Endothelial cell (in vitro differentiated cells): ENCODE measurements around the gene SLC25A41. TPM values are rescaled to one million over a fixed set of nuclear protein-coding genes. Genes with fewer than 3 reads are reported as not detected.

Source experiments
- DNase-seq: peaks from one replicate; pipeline ENCODE4 v3.0.0; 2021; ENCODE audit warnings: low spot score
- H3K27ac Mint-ChIP-seq: one replicate; pipeline ENCODE4 v1.8.0; 2021; ENCODE audit warnings: mixed read lengths, inconsistent platforms; ENCODE audit not compliant: unreplicated experiment
- H3K27me3 Mint-ChIP-seq: one replicate; pipeline ENCODE4 v1.8.0; 2021; ENCODE audit warnings: mild to moderate bottlenecking, moderate library complexity, mixed read lengths, inconsistent platforms; ENCODE audit not compliant: unreplicated experiment
- H3K36me3 Mint-ChIP-seq: one replicate; pipeline ENCODE4 v1.8.0; 2021; ENCODE audit warnings: mild to moderate bottlenecking, low read depth, mixed read lengths, inconsistent platforms; ENCODE audit not compliant: unreplicated experiment
- H3K4me1 Mint-ChIP-seq: one replicate; pipeline ENCODE4 v1.8.0; 2021; ENCODE audit warnings: mild to moderate bottlenecking, mixed read lengths, inconsistent platforms; ENCODE audit not compliant: unreplicated experiment
- H3K4me3 Mint-ChIP-seq: one replicate; pipeline ENCODE4 v1.8.0; 2021; ENCODE audit warnings: mild to moderate bottlenecking, mixed read lengths, inconsistent platforms; ENCODE audit not compliant: unreplicated experiment
- H3K9me3 Mint-ChIP-seq: one replicate; pipeline ENCODE4 v1.8.0; 2021; ENCODE audit warnings: mixed read lengths, inconsistent platforms; ENCODE audit not compliant: unreplicated experiment
- CTCF ChIP-seq: fragments of 200-600 bp; sonication (generic); IDR thresholded peaks from one replicate; pipeline ENCODE4 v1.5.0; 2021; ENCODE audit warnings: antibody characterized with exemption; ENCODE audit not compliant: unreplicated experiment
- long read RNA-seq: library from polyadenylated mRNA; unstranded; transcript quantifications from one replicate; pipeline ENCODE4 v2.0.0, GENCODE V29; 2020; ENCODE audit not compliant: unreplicated experiment
- total RNA-seq: library from RNA; stranded (reverse); fragmentation: NEBNext Ultra II Directional; extraction: Animal tissue kit (Norgen Biotek cat#: 25700); gene quantifications from one replicate; pipeline ENCODE4 v1.2.1, GENCODE V29; 2021; ENCODE audit not compliant: unreplicated experiment

SLC25A41 gene
- 0.23 TPM for total RNA-seq
- long read RNA-seq, result 0 reads

DNA sequence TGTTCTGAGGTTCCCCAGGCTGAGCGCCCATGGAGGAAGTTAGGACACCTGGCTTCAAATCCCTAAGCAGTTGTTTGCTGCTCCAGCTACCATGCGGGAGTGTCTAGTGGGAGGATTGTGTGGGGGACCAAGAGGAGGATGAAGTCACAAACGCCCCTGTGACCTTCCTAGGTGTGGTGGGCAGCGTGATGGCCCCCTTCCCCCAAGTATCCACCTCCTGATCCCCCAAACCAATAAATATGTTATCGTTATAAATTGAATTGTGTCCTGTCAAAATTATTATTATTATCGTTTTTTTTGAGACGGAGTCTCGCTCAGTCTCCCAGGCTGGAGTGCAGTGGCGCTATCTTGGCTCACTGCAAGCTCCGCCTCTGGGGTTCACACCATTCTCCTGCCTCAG, at the start of gene SLC25A41:
SLC25A41 (minus strand) TSS at position 101 of the 400 bp plus-strand sequence; CDS start at position 31, 70 bp downstream.
- no peak within 1 kb of the TSS for H3K4me3 Mint-ChIP-seq
- no peak within 1 kb of the TSS for H3K27ac Mint-ChIP-seq
- TF ChIP-seq CTCF, result no peak
- peaks cover 5% of the 10 kb centered on the region for H3K27me3 Mint-ChIP-seq
- H3K4me1 Mint-ChIP-seq, result no peaks in the 10 kb centered on the region
- DNase-seq, result no peak
- H3K36me3 Mint-ChIP-seq, result no peaks in the 10 kb centered on the region
- H3K9me3 Mint-ChIP-seq, result no peaks in the 10 kb centered on the region

DNA sequence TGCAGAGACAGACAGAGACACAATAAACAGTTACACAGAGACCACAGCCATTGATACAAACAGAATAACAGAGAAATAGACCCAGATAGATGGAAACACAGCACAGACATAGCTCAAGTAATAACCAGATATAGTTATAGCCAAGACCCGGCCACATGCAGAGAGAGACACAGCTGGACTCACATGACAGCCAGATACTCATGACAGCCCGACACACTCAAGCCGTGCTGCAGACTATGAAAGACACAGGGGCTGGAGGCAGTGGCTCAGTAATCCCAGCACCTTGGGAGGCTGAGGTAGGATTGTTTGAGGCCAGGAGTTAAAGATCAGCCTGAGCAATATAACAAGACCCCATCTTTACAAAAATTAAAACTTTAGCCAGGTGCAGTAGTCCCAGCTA, 49.7 kb upstream of the SLC25A41 start:
- no peaks in the 10 kb centered on the region for H3K9me3 Mint-ChIP-seq
- H3K27me3 Mint-ChIP-seq, result peaks cover 2% of the 10 kb centered on the region
- H3K4me3 Mint-ChIP-seq, result no peak overlapping the region
- H3K27ac Mint-ChIP-seq, result no peak overlapping the region
- H3K4me1 Mint-ChIP-seq, result peaks cover 4% of the 10 kb centered on the region
- no peak for DNase-seq
- no peak for TF ChIP-seq CTCF
- no peaks in the 10 kb centered on the region for H3K36me3 Mint-ChIP-seq

DNA sequence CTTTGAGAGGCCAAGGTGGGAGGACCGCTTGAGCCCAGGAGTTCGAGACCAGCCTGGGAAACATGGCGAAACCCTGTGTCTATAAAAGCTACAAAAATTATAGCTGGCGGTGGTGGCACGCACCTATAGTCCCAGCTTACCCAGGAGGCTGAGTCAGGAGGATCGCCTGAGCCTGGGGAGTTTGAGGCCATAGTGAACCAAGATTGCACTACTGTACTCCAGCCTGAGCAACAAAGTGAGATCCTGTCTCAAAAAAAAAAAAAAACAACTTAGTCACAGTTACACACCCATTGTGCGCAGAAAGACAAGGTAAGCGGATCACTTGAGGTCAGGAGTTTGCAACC, 48.8 kb upstream of the SLC25A41 start:
- no peak for TF ChIP-seq CTCF
- H3K4me3 Mint-ChIP-seq, result no peak overlapping the region
- no peaks in the 10 kb centered on the region for H3K9me3 Mint-ChIP-seq
- no peak for DNase-seq
- H3K27ac Mint-ChIP-seq, result no peak overlapping the region
- H3K36me3 Mint-ChIP-seq, result no peaks in the 10 kb centered on the region
- peaks cover 4% of the 10 kb centered on the region for H3K4me1 Mint-ChIP-seq
- H3K27me3 Mint-ChIP-seq, result peaks cover 2% of the 10 kb centered on the region

DNA sequence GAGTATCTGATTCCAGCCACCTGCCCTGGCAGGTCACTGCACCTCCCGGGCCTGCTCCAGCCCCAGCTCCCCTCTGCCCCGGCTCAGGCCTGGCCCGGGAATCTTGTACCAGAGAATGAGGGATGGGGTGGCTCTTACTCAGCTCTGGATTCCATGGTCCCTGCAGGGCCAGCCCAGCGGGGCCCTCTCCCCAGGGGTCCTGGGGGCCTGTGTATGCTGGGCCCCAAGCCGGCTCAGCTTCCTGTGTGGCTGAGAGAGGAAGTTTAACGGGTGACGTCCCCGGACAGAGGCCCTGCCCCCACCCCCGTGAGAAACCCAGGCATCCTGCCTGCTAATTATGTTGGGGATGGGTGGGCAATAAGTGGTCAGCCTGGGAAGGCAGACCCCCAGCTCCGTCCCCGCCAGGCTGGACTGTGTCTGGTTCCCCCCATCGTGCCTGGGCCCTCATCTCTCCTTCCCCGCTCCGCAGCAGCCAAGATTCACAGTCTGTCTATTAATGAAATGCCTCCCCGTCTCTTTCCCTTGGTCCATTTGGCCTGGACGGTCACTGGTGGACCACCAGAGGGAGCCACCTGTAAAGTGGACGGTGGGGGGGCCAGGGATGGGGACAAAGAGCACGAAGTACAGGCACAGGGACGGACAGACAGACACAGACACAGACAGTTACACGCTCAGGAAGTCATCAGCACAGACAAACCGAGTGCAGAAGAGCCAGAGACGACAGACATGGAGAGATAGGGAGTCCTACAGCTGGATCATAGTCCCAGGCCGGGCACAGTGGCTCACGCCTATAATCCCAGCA, 48.2 kb upstream of the SLC25A41 start, which contains the start of gene DENND1C:
DENND1C (minus strand) TSS at position 247 of the 802 bp plus-strand sequence; CDS start at position 155, 92 bp downstream.
- Mint-ChIP-seq H3K27ac (no peak within 1 kb of the TSS), H3K4me3 (no peak within 1 kb of the TSS)

More for the DNA sequence above, 48.2 kb upstream of the SLC25A41 start, which contains the start of gene DENND1C:
- Mint-ChIP-seq H3K4me1 (peaks cover 4% of the 10 kb centered on the region), H3K27me3 (peaks cover 2% of the 10 kb centered on the region), H3K9me3 (no peaks in the 10 kb centered on the region), H3K36me3 (no peaks in the 10 kb centered on the region)
- peak; percentile 61 for DNase-seq
- peak; percentile 65 for TF ChIP-seq CTCF
